Esophagus muscularis mucosa (tissue), 3 donors: ENCODE data around the gene DMRTA1.

Experiments used
- POLR2A ChIP-seq: fragments of 450-650 bp; IDR thresholded peaks from one replicate; pipeline ENCODE4 v1.6.1; 2017; ENCODE audit warnings: antibody characterized with exemption, moderate library complexity, mild to moderate bottlenecking, low read depth
- TF ChIP-seq, protein P1 (sequence below), 3 experiments: fragments of 200-600 bp in 2 of 3; fragments of 450-650 bp in 1 of 3; sonication (generic) in 2 of 3; IDR thresholded peaks; one replicate each; pipeline ENCODE4 v1.5.1; 2017 to 2019; ENCODE audit warnings: antibody characterized with exemption in 3 of 3, mild to moderate bottlenecking in 2 of 3, moderate library complexity in 1 of 3

- TF ChIP-seq, protein P1, sequence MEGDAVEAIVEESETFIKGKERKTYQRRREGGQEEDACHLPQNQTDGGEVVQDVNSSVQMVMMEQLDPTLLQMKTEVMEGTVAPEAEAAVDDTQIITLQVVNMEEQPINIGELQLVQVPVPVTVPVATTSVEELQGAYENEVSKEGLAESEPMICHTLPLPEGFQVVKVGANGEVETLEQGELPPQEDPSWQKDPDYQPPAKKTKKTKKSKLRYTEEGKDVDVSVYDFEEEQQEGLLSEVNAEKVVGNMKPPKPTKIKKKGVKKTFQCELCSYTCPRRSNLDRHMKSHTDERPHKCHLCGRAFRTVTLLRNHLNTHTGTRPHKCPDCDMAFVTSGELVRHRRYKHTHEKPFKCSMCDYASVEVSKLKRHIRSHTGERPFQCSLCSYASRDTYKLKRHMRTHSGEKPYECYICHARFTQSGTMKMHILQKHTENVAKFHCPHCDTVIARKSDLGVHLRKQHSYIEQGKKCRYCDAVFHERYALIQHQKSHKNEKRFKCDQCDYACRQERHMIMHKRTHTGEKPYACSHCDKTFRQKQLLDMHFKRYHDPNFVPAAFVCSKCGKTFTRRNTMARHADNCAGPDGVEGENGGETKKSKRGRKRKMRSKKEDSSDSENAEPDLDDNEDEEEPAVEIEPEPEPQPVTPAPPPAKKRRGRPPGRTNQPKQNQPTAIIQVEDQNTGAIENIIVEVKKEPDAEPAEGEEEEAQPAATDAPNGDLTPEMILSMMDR (IDR thresholded peaks at IDR 0.05): no peak
- no peak for TF ChIP-seq POLR2A
Measured at GRCh38 chr9:22446589-22446949, at the start of gene DMRTA1.
